Measurements from ENCODE around the gene FCAMR. TPM values are rescaled to one million over a fixed set of nuclear protein-coding genes. Genes with fewer than 3 reads are reported as not detected.

The FCAMR gene
- total RNA-seq, 1 donor from 2014 or later = 0.08 TPM

- no peak for ATAC-seq
Observed at GRCh38 chr1:206908038-206908437, 62.2 kb downstream of the FCAMR start.

Other genes starting within 250 kb of the FCAMR start
- gene IL19, start 199.7 kb downstream of the FCAMR start, total RNA-seq = 5.5 TPM
- 0.84 TPM for gene IL10, start 198.0 kb downstream of the FCAMR start, total RNA-seq
- not detected for gene IL20, start 104.8 kb downstream of the FCAMR start, total RNA-seq
- gene IL24, start 73.0 kb downstream of the FCAMR start, total RNA-seq = 0.12 TPM
- gene FCMR, start 48.5 kb downstream of the FCAMR start, total RNA-seq = 2.9 TPM
- 35.4 TPM for gene PIGR, start 24.0 kb downstream of the FCAMR start, total RNA-seq
- gene C1orf116, start 62.3 kb upstream of the FCAMR start, total RNA-seq = 62.2 TPM
- 14.4 TPM for gene YOD1, start 80.7 kb upstream of the FCAMR start, total RNA-seq
- 20.3 TPM for gene PFKFB2, start 82.8 kb upstream of the FCAMR start, total RNA-seq
- not detected for gene C4BPB, start 118.4 kb upstream of the FCAMR start, total RNA-seq
- 0.24 TPM for gene C4BPA, start 133.8 kb upstream of the FCAMR start, total RNA-seq